Glomerular endothelial cell (primary cell): ENCODE measurements around the gene SFXN3. TPM values are rescaled to one million over a fixed set of nuclear protein-coding genes. Genes with fewer than 3 reads are reported as not detected.

Experiments
- DNase-seq: peaks from one replicate; pipeline ENCODE4 v3.0.0-alpha.2; 2011; ENCODE audit warnings: low read depth, low spot score; ENCODE audit errors: extremely low read depth
- total RNA-seq: library from RNA; depleted of rRNA; stranded (reverse); fragments of >200 nt; gene quantifications from 2 replicates; pipeline ENCODE4 v1.2.3, GENCODE V29; 2015

Gene SFXN3
- total RNA-seq, 1 donor from 2014 or later: 151 TPM

GRCh38 chr10:101071267-101071884, 40.3 kb downstream of the SFXN3 start:
- no peak for DNase-seq

DNA sequence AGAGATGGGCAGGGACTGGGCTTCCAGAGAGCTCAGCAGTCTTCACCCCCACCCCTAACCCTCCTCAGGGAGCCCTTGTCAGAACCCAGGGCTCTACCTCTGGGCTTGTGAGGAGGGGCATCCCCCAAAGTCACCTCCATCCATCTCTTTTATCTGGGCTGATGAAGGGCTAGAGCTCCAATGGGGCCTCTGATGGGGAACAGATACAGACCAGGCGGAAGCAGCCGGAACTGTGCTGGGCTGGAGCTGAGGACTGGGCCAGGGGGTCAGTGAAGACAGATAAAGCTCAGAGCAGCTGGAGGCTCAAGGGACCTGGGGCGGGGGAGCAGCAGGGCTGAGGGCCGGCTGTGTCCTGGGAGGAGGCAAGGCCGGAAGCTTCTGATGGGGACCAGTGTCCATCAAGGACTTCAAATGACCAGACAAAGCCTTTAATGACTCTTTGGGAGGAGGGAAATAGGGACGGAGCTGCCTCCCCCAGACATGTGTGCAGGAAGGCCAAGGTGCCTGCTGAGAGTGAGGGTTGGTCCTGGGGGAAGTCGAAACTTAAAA, 40.9 kb downstream of the SFXN3 start:
- no peak for DNase-seq

DNA sequence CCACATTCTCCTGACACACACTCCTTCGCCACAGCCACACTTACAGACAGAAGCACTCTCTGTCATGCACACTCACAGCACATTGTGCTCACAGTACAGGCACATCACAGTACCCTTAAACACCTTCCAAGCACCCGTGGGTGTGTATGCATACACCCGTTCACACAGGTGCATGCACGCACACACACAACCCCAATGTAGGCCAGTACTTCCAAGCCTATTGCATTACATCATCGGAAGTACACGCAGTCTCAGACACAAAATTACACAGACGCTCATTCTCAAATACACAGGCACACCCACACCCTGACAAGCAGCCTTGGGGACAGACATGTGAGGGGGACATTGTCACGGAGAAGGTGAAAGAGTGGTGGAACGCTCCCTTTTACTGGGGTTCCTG, 41.9 kb downstream of the SFXN3 start:
- DNase-seq: no peak

GRCh38 chr10:101073631-101074030, 42.6 kb downstream of the SFXN3 start:
- DNase-seq: no peak

- DNase-seq: no peak
These were observed 44.7 kb downstream of the SFXN3 start for GRCh38 chr10:101075775-101076174.

GRCh38 chr10:101076630-101077029, 45.6 kb downstream of the SFXN3 start:
- DNase-seq: no peak

DNA sequence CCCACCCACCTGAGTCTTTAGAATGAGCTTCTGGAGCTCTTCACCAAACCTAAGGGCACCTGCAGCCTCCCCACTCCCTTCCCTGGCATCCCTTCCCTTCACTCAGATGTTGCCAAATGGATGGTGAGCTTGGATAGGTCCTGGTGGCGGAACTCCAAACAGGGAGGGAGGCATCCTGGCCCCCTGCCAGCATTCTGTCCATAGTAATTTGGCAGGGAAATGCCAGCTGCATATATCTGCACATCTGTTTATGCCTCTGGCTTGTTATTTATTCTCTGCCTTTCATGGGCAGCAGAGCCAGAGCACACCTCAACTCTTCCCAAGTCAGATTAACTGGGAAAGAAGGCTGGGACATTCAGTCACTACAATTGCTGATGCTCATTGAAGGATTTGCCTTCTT, 48.8 kb downstream of the SFXN3 start:
- no peak for DNase-seq

- DNase-seq: no peak
These were observed 50.2 kb downstream of the SFXN3 start for GRCh38 chr10:101080933-101081931.

- no peak for DNase-seq
These were observed 54.8 kb downstream of the SFXN3 start for GRCh38 chr10:101085846-101086245.

GRCh38 chr10:101087376-101087775, 56.3 kb downstream of the SFXN3 start:
- no peak for DNase-seq

DNA sequence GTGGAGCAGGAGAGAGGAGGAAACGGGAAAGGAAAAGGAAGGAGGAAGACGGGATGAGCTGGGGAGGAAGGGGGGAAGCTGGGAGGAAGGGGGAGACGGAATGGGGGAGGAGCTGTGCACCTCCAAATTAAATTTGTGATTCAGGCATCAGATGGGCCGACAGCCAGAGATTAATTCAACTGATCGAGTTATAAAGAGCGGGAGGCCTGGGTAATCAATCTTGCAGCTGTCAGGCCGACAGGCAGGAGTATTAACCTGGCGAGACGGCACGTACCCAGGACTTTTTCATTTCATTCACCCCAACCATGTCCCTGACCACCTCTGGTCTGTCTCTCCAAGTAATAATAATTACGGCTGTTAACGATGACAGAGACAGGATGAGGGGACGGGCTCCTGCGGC, 56.9 kb downstream of the SFXN3 start:
- no peak for DNase-seq

- no peak for DNase-seq
These were observed 58.7 kb downstream of the SFXN3 start for GRCh38 chr10:101089520-101090299.

GRCh38 chr10:101090597-101090996, 59.6 kb downstream of the SFXN3 start:
- no peak for DNase-seq

Other genes starting within 250 kb of the SFXN3 start
- gene SLF2, start 118.3 kb upstream of the SFXN3 start, total RNA-seq: 17.7 and 29.5 TPM in 2 replicates
- gene SEMA4G, start 61.7 kb upstream of the SFXN3 start, total RNA-seq: 6.9 and 10.0 TPM in 2 replicates
- 80.9 and 85.6 TPM in 2 replicates for gene MRPL43, start 43.7 kb upstream of the SFXN3 start, total RNA-seq
- 4.7 and 11.6 TPM in 2 replicates for gene TWNK, start 43.7 kb upstream of the SFXN3 start, total RNA-seq
- 109 and 114 TPM in 2 replicates for gene LZTS2, start 31.4 kb upstream of the SFXN3 start, total RNA-seq
- 0.82 and 1.2 TPM in 2 replicates for gene PDZD7, start 105 bp upstream of the SFXN3 start, total RNA-seq
- 0.12 TPM in 1 of 2 replicates, not detected in the other for gene KAZALD1, start 30.8 kb downstream of the SFXN3 start, total RNA-seq
- not detected in 2 replicates for gene TLX1, start 100.1 kb downstream of the SFXN3 start, total RNA-seq
- gene LBX1, start 198.2 kb downstream of the SFXN3 start, total RNA-seq: not detected in 2 replicates